ENCODE measurements around the gene NR6A1.

DNA sequence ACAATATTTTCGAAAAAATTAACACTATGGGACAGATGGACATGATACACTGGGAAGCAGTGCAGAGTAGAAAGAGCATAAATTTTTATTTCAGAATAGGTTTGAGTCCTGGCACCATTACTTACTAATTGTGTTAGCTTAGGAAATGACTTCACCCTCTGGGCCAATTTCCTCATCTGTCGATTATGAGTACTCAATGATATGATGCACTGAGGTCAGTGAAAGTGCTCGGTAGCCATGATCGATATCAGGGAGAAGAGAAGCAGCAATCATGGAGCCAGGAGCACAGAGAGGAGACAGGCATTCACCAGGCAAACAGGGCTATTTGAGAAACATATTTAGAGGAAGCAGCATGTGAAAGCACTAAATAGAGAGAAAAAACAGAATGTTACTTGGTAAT lies 29.4 kb downstream of the NR6A1 start:
- no peak for TF ChIP-seq NFYB (CRISPR knock-in tag; conservative IDR thresholded peaks at IDR 0.05; ENCODE audit: low read depth)
- TF ChIP-seq NR3C1 (CRISPR knock-in tag; conservative IDR thresholded peaks at IDR 0.05; ENCODE audit: low read depth): no peak
- TF ChIP-seq JUN (CRISPR knock-in tag; IDR thresholded peaks at IDR 0.05): no peak
- TF ChIP-seq, protein P1, sequence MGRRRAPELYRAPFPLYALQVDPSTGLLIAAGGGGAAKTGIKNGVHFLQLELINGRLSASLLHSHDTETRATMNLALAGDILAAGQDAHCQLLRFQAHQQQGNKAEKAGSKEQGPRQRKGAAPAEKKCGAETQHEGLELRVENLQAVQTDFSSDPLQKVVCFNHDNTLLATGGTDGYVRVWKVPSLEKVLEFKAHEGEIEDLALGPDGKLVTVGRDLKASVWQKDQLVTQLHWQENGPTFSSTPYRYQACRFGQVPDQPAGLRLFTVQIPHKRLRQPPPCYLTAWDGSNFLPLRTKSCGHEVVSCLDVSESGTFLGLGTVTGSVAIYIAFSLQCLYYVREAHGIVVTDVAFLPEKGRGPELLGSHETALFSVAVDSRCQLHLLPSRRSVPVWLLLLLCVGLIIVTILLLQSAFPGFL (CRISPR knock-in tag; IDR thresholded peaks at IDR 0.05; ENCODE audit: borderline replicate concordance): no peak
- no peak for TF ChIP-seq ZNF138 (CRISPR knock-in tag; conservative IDR thresholded peaks at IDR 0.05)
- no peak for TF ChIP-seq MXD4 (CRISPR knock-in tag; IDR thresholded peaks at IDR 0.05; ENCODE audit: borderline replicate concordance)
- TF ChIP-seq, protein P2, sequence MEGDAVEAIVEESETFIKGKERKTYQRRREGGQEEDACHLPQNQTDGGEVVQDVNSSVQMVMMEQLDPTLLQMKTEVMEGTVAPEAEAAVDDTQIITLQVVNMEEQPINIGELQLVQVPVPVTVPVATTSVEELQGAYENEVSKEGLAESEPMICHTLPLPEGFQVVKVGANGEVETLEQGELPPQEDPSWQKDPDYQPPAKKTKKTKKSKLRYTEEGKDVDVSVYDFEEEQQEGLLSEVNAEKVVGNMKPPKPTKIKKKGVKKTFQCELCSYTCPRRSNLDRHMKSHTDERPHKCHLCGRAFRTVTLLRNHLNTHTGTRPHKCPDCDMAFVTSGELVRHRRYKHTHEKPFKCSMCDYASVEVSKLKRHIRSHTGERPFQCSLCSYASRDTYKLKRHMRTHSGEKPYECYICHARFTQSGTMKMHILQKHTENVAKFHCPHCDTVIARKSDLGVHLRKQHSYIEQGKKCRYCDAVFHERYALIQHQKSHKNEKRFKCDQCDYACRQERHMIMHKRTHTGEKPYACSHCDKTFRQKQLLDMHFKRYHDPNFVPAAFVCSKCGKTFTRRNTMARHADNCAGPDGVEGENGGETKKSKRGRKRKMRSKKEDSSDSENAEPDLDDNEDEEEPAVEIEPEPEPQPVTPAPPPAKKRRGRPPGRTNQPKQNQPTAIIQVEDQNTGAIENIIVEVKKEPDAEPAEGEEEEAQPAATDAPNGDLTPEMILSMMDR (IDR thresholded peaks at IDR 0.05): no peak
- TF ChIP-seq, protein P3, sequence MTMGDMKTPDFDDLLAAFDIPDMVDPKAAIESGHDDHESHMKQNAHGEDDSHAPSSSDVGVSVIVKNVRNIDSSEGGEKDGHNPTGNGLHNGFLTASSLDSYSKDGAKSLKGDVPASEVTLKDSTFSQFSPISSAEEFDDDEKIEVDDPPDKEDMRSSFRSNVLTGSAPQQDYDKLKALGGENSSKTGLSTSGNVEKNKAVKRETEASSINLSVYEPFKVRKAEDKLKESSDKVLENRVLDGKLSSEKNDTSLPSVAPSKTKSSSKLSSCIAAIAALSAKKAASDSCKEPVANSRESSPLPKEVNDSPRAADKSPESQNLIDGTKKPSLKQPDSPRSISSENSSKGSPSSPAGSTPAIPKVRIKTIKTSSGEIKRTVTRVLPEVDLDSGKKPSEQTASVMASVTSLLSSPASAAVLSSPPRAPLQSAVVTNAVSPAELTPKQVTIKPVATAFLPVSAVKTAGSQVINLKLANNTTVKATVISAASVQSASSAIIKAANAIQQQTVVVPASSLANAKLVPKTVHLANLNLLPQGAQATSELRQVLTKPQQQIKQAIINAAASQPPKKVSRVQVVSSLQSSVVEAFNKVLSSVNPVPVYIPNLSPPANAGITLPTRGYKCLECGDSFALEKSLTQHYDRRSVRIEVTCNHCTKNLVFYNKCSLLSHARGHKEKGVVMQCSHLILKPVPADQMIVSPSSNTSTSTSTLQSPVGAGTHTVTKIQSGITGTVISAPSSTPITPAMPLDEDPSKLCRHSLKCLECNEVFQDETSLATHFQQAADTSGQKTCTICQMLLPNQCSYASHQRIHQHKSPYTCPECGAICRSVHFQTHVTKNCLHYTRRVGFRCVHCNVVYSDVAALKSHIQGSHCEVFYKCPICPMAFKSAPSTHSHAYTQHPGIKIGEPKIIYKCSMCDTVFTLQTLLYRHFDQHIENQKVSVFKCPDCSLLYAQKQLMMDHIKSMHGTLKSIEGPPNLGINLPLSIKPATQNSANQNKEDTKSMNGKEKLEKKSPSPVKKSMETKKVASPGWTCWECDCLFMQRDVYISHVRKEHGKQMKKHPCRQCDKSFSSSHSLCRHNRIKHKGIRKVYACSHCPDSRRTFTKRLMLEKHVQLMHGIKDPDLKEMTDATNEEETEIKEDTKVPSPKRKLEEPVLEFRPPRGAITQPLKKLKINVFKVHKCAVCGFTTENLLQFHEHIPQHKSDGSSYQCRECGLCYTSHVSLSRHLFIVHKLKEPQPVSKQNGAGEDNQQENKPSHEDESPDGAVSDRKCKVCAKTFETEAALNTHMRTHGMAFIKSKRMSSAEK (CRISPR knock-in tag; IDR thresholded peaks at IDR 0.05; ENCODE audit: borderline replicate concordance): no peak
- TF ChIP-seq ZNF416 (CRISPR knock-in tag; IDR thresholded peaks at IDR 0.05): no peak

All from WTC11 (cell line).